PFSK-1 (cell line): ENCODE results near the gene UBE2D3.

ENCODE experiments used
- FOXP2 ChIP-seq: optimal IDR thresholded peaks from 2 replicates; pipeline ENCODE3; 2011; ENCODE audit warnings: borderline replicate concordance, control low read depth, inconsistent platforms; ENCODE audit not compliant: insufficient read depth; ENCODE audit errors: extremely low read length, extremely low read depth
- POLR2AphosphoS5 ChIP-seq: IDR thresholded peaks from 2 replicates; pipeline ENCODE4 v1.6.1; 2012; ENCODE audit warnings: low read depth, mild to moderate bottlenecking, control low read depth, low read length, moderate library complexity
- REST ChIP-seq, 2 experiments: IDR thresholded peaks; 2 replicates each; pipeline versions ENCODE4 v1.6.1 to v1.8.0; 2011 to 2012; ENCODE audit warnings: low read depth in 2 of 2, low read length in 2 of 2, control low read depth in 1 of 2, inconsistent platforms in 1 of 2, mild to moderate bottlenecking in 1 of 2, moderate library complexity in 1 of 2; ENCODE audit not compliant: insufficient read depth in 1 of 2
- SIN3A ChIP-seq: IDR thresholded peaks from 2 replicates; pipeline ENCODE4 v1.6.1; 2012; ENCODE audit warnings: mild to moderate bottlenecking, low read length, moderate library complexity, borderline replicate concordance; ENCODE audit not compliant: insufficient read depth
- TAF1 ChIP-seq: IDR thresholded peaks from 2 replicates; pipeline ENCODE4 v1.6.1; 2012; ENCODE audit warnings: low read length, control low read depth, borderline replicate concordance; ENCODE audit not compliant: insufficient read depth

UBE2D3 gene

GRCh38 chr4:102867278-102868152 lies 40.2 kb upstream of the UBE2D3 start:
- TF ChIP-seq TAF1: no peak
- TF ChIP-seq REST (IDR thresholded peaks at IDR 0.05; ENCODE audit: insufficient read depth in 1 of 2, low read depth in 2 of 2, low read length in 2 of 2): no peak
- no peak for TF ChIP-seq FOXP2
- TF ChIP-seq POLR2AphosphoS5: no peak
- TF ChIP-seq SIN3A: no peak

GRCh38 chr4:102862747-102863146 lies 35.4 kb upstream of the UBE2D3 start:
- TF ChIP-seq SIN3A (no peak), FOXP2 (no peak), TAF1 (no peak), POLR2AphosphoS5 (no peak), REST (IDR thresholded peaks at IDR 0.05; ENCODE audit: insufficient read depth in 1 of 2, low read depth in 2 of 2, low read length in 2 of 2) (no peak)

- TF ChIP-seq TAF1 (no peak), FOXP2 (no peak), POLR2AphosphoS5 (no peak), SIN3A (no peak), REST (IDR thresholded peaks at IDR 0.05; ENCODE audit: insufficient read depth in 1 of 2, low read depth in 2 of 2, low read length in 2 of 2) (no peak)
Measured at GRCh38 chr4:102862016-102862415, 34.7 kb upstream of the UBE2D3 start.

- TF ChIP-seq TAF1: no peak
- TF ChIP-seq POLR2AphosphoS5: no peak
- no peak for TF ChIP-seq SIN3A
- TF ChIP-seq REST (IDR thresholded peaks at IDR 0.05; ENCODE audit: insufficient read depth in 1 of 2, low read depth in 2 of 2, low read length in 2 of 2): no peak
- no peak for TF ChIP-seq FOXP2
Measured at GRCh38 chr4:102860611-102861324, 33.4 kb upstream of the UBE2D3 start.
